Mesothelial cell of epicardium (in vitro differentiated cells): ENCODE measurements around the gene NFAT5. TPM values are rescaled to one million over a fixed set of nuclear protein-coding genes. Genes with fewer than 3 reads are reported as not detected.

Experiments
- DNase-seq, 2 experiments: peaks; one replicate each; pipeline ENCODE4 v3.0.0; 2021; ENCODE audit warnings: low spot score in 2 of 2; ENCODE audit not compliant: unreplicated experiment in 2 of 2
- H3K27ac Mint-ChIP-seq: 2 replicates; pipeline ENCODE4 v1.8.0; 2021; ENCODE audit warnings: mixed read lengths
- H3K27me3 Mint-ChIP-seq: 2 replicates; pipeline ENCODE4 v1.8.0; 2021; ENCODE audit warnings: low read depth, mixed read lengths
- H3K36me3 Mint-ChIP-seq: 2 replicates; pipeline ENCODE4 v1.8.0; 2021; ENCODE audit warnings: mixed read lengths
- H3K4me1 Mint-ChIP-seq: 2 replicates; pipeline ENCODE4 v1.8.0; 2021; ENCODE audit warnings: mixed read lengths
- H3K4me3 Mint-ChIP-seq: 2 replicates; pipeline ENCODE4 v1.8.0; 2021; ENCODE audit warnings: mild to moderate bottlenecking, moderate library complexity, mixed read lengths
- H3K9me3 Mint-ChIP-seq: 2 replicates; pipeline ENCODE4 v1.8.0; 2021; ENCODE audit warnings: mixed read lengths
- CTCF ChIP-seq: fragments of 200-600 bp; sonication (generic); IDR thresholded peaks from one replicate; pipeline ENCODE4 v1.5.0; 2021; ENCODE audit warnings: antibody characterized with exemption; ENCODE audit not compliant: unreplicated experiment
- total RNA-seq: library from RNA; stranded (reverse); gene quantifications from 3 replicates; pipeline ENCODE4 v1.2.1, GENCODE V29; 2021

Gene NFAT5
- total RNA-seq, 1 donor from 2014 or later: 92.5 TPM

GRCh38 chr16:69680358-69680757 lies 114.6 kb downstream of the NFAT5 start:
- Mint-ChIP-seq H3K36me3 (peaks cover 35% of the 10 kb centered on the region), H3K4me3 (no peak overlapping the region), H3K27ac (no peak overlapping the region), H3K27me3 (no peaks in the 10 kb centered on the region), H3K9me3 (no peaks in the 10 kb centered on the region), H3K4me1 (no peaks in the 10 kb centered on the region)
- TF ChIP-seq CTCF: no peak
- no peak for DNase-seq

GRCh38 chr16:69688589-69688988 lies 122.8 kb downstream of the NFAT5 start:
- Mint-ChIP-seq H3K4me1 (peaks cover 2% of the 10 kb centered on the region), H3K9me3 (no peaks in the 10 kb centered on the region), H3K4me3 (no peak overlapping the region), H3K27me3 (no peaks in the 10 kb centered on the region), H3K27ac (no peak overlapping the region), H3K36me3 (peaks cover 35% of the 10 kb centered on the region)
- no peak for DNase-seq
- TF ChIP-seq CTCF: no peak

- H3K27ac Mint-ChIP-seq: peak overlapping the region; percentile 41
- TF ChIP-seq CTCF: no peak
- peaks cover 38% of the 10 kb centered on the region for H3K36me3 Mint-ChIP-seq
- no peaks in the 10 kb centered on the region for H3K27me3 Mint-ChIP-seq
- no peaks in the 10 kb centered on the region for H3K9me3 Mint-ChIP-seq
- H3K4me1 Mint-ChIP-seq: peaks cover 2% of the 10 kb centered on the region
- no peak for DNase-seq
- no peak overlapping the region for H3K4me3 Mint-ChIP-seq
Measured at GRCh38 chr16:69691980-69692911, 126.5 kb downstream of the NFAT5 start.

GRCh38 chr16:69693916-69694315 lies 128.2 kb downstream of the NFAT5 start:
- Mint-ChIP-seq H3K4me1 (peaks cover 2% of the 10 kb centered on the region), H3K27ac (no peak overlapping the region), H3K9me3 (no peaks in the 10 kb centered on the region), H3K36me3 (peaks cover 40% of the 10 kb centered on the region), H3K27me3 (no peaks in the 10 kb centered on the region), H3K4me3 (no peak overlapping the region)
- DNase-seq: no peak
- TF ChIP-seq CTCF: no peak

- Mint-ChIP-seq H3K4me3 (no peak overlapping the region), H3K27me3 (no peaks in the 10 kb centered on the region), H3K4me1 (no peaks in the 10 kb centered on the region), H3K27ac (no peak overlapping the region), H3K36me3 (peaks cover 20% of the 10 kb centered on the region), H3K9me3 (no peaks in the 10 kb centered on the region)
- no peak for TF ChIP-seq CTCF
- no peak for DNase-seq
Measured at GRCh38 chr16:69698404-69698803, 132.6 kb downstream of the NFAT5 start.
